GM19328 (cell line): Measurements from ENCODE around the gene EXTL1.
A peak's percentile ranks its signal among the peaks of the same experiment; 100 is the strongest.

Experiments
- ATAC-seq: cut with Tn5 transposase; IDR thresholded peaks from one replicate; pipeline ENCODE4 v1.9.1; 2021; ENCODE audit warnings: mild to moderate bottlenecking, moderate library complexity; ENCODE audit not compliant: unreplicated experiment

The EXTL1 gene

GRCh38 chr1:25996966-25997827, 24.4 kb upstream of the EXTL1 start:
- ATAC-seq: no peak

- ATAC-seq: peak; percentile 96
Measured at GRCh38 chr1:25997828-25998761, 23.5 kb upstream of the EXTL1 start, which contains the start of gene PAFAH2. Gene PAFAH2 (minus strand): TSS chr1:25998063. CDS start chr1:25990816, 7,247 bp downstream.

GRCh38 chr1:25999041-25999800, 22.4 kb upstream of the EXTL1 start:
- no peak for ATAC-seq

- ATAC-seq: no peak
Measured at GRCh38 chr1:26003262-26003661, 18.3 kb upstream of the EXTL1 start.

GRCh38 chr1:26003756-26004155, 17.8 kb upstream of the EXTL1 start:
- no peak for ATAC-seq

- no peak for ATAC-seq
Measured at GRCh38 chr1:26005434-26006105, 16.0 kb upstream of the EXTL1 start.

- ATAC-seq: no peak
Measured at GRCh38 chr1:26006710-26007109, 14.9 kb upstream of the EXTL1 start.

GRCh38 chr1:26009796-26010447, 11.7 kb upstream of the EXTL1 start:
- ATAC-seq: no peak

- ATAC-seq: no peak
Measured at GRCh38 chr1:26010825-26011224, 10.8 kb upstream of the EXTL1 start.

GRCh38 chr1:26012864-26013263, 8.7 kb upstream of the EXTL1 start:
- ATAC-seq: no peak

- ATAC-seq: no peak
Measured at GRCh38 chr1:26014179-26014578, 7.4 kb upstream of the EXTL1 start.

- no peak for ATAC-seq
Measured at GRCh38 chr1:26015358-26015757, 6.2 kb upstream of the EXTL1 start.

- ATAC-seq: no peak
Measured at GRCh38 chr1:26016258-26016952, 5.2 kb upstream of the EXTL1 start.

GRCh38 chr1:26016953-26017545, 4.5 kb upstream of the EXTL1 start:
- ATAC-seq: no peak

- ATAC-seq: no peak
Measured at GRCh38 chr1:26017606-26018005, 4.0 kb upstream of the EXTL1 start.

- ATAC-seq: no peak
Measured at GRCh38 chr1:26019641-26020315, 1.8 kb upstream of the EXTL1 start.

GRCh38 chr1:26020330-26020768, 1.2 kb upstream of the EXTL1 start:
- no peak for ATAC-seq

GRCh38 chr1:26020941-26021646, 481 bp upstream of the EXTL1 start:
- ATAC-seq: no peak
